ENCODE data around the gene ABHD16A. TPM values are rescaled to one million over a fixed set of nuclear protein-coding genes. Genes with fewer than 3 reads are reported as not detected.
A peak's percentile ranks its signal among the peaks of the same experiment; 100 is the strongest.

The ABHD16A gene
- total and polyA plus RNA-seq, 2 of the 13 experiments (the other 11 are each of a cell fraction or from before 2014, with no cell fraction given): 43.5 to 45.4 TPM

GRCh38 chr6:31658983-31659648 lies 44.0 kb downstream of the ABHD16A start (continued):
- TF ChIP-seq ZNF687 (CRISPR knock-in tag; IDR thresholded peaks at IDR 0.05) (peak; percentile 85), ZNF550 (CRISPR knock-in tag; IDR thresholded peaks at IDR 0.05; ENCODE audit: borderline replicate concordance) (0 out of 2 replicates have a peak, but pooled peaks have one; percentile 9), AGO2 (optimal IDR thresholded peaks at IDR 0.05; ENCODE audit: low read depth, low read length) (peak; percentile 94), JUN (CRISPR knock-in tag; IDR thresholded peaks at IDR 0.05) (no peak), ATF7 (IDR thresholded peaks at IDR 0.05) (no peak), ATF7 (CRISPR knock-in tag; IDR thresholded peaks at IDR 0.05) (no peak), ZSCAN29 (CRISPR knock-in tag; conservative IDR thresholded peaks at IDR 0.05) (peak; percentile 5; the same call in 1 of the 2 replicates), TBX2 (CRISPR knock-in tag; IDR thresholded peaks at IDR 0.05; ENCODE audit: borderline replicate concordance) (0 out of 2 replicates have a peak, but pooled peaks have one; percentile 12), ZBTB38 (CRISPR knock-in tag; IDR thresholded peaks at IDR 0.05) (peak; percentile 98), POLR2AphosphoS5 (IDR thresholded peaks at IDR 0.05; ENCODE audit: low read depth, low read length) (peak; percentile 67; the same call in 1 of the 2 replicates), E2F2 (CRISPR knock-in tag; IDR thresholded peaks at IDR 0.05; ENCODE audit: borderline replicate concordance) (no peak), HDAC6 (IDR thresholded peaks at IDR 0.05; ENCODE audit: low read depth, low read length) (no peak), ZHX1 (CRISPR knock-in tag; IDR thresholded peaks at IDR 0.05; ENCODE audit: low read depth) (no peak), SOX5 (CRISPR knock-in tag; IDR thresholded peaks at IDR 0.05; ENCODE audit: borderline replicate concordance) (no peak), EED (CRISPR knock-in tag; IDR thresholded peaks at IDR 0.05) (peak; percentile 50; the same call in 1 of the 2 replicates), ZNF629 (CRISPR knock-in tag; conservative IDR thresholded peaks at IDR 0.05) (peak; percentile 61; the same call in 1 of the 2 replicates), ZBTB33 (CRISPR knock-in tag; IDR thresholded peaks at IDR 0.05) (0 out of 2 replicates have a peak, but pooled peaks have one; percentile 4), ZNF484 (CRISPR knock-in tag; IDR thresholded peaks at IDR 0.05; ENCODE audit: borderline replicate concordance, low read depth) (no peak)
